ENCODE data around the gene EEFSEC. TPM values are rescaled to one million over a fixed set of nuclear protein-coding genes. Genes with fewer than 3 reads are reported as not detected.

Gene EEFSEC
- total RNA-seq, 1 donor from 2014 or later: 0.92 TPM

DNA sequence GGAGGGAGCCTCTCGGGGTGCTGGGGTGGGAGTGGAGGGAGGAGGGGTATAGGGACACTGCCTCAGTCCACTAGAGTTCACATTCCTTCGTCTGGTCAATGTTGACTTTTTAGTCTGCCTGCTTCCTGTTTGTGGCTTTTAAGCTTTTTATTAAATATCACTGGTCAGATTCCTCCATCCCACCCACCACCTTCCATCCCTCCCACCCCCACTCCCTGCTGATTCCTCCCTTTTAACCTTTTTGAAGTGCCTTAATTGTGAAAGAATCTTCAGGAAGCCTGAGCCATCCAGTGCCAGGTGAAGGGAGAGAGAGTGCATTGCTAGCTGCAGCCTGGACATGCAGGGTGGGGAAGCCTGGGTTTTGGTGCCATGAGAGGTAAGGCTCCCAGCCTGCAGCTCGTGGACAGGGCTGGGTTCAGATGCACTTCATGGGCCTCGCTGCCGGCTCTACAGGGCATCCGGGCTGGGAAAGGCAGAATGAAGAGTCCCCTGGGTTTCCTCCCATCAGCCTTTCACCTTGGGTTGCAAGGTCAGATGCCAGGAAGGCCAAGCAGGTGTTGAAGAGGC, 207.5 kb downstream of the EEFSEC start:
- H3K36me3 ChIP-seq: no peaks in the 10 kb centered on the region
- H2AFZ ChIP-seq (replicated peaks): no peak overlapping the region
- H3K27me3 ChIP-seq: no peaks in the 10 kb centered on the region
- H3K4me1 Mint-ChIP-seq: peaks cover 16% of the 10 kb centered on the region
- no peak overlapping the region for H3K4me3 ChIP-seq
- H3K27ac Mint-ChIP-seq: no peak overlapping the region
- no peaks in the 10 kb centered on the region for H3F3A ChIP-seq (ENCODE audit: low read depth)
- no peak overlapping the region for H3K4me2 ChIP-seq
- H3K79me2 ChIP-seq (ENCODE audit: low read depth): no peaks in the 10 kb centered on the region
- H4K20me1 ChIP-seq (ENCODE audit: low read depth): no peaks in the 10 kb centered on the region
- H3K4me1 ChIP-seq: peaks cover 11% of the 10 kb centered on the region
- peaks cover 4% of the 10 kb centered on the region for H3K27me3 Mint-ChIP-seq (ENCODE audit: insufficient read depth, low read depth)
- H3K9ac ChIP-seq: no peak overlapping the region
- TF ChIP-seq EZH2phosphoT487 (IDR thresholded peaks at IDR 0.05): no peak
- TF ChIP-seq, protein P1, sequence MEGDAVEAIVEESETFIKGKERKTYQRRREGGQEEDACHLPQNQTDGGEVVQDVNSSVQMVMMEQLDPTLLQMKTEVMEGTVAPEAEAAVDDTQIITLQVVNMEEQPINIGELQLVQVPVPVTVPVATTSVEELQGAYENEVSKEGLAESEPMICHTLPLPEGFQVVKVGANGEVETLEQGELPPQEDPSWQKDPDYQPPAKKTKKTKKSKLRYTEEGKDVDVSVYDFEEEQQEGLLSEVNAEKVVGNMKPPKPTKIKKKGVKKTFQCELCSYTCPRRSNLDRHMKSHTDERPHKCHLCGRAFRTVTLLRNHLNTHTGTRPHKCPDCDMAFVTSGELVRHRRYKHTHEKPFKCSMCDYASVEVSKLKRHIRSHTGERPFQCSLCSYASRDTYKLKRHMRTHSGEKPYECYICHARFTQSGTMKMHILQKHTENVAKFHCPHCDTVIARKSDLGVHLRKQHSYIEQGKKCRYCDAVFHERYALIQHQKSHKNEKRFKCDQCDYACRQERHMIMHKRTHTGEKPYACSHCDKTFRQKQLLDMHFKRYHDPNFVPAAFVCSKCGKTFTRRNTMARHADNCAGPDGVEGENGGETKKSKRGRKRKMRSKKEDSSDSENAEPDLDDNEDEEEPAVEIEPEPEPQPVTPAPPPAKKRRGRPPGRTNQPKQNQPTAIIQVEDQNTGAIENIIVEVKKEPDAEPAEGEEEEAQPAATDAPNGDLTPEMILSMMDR (IDR thresholded peaks at IDR 0.05): no peak
- H3K4me3 Mint-ChIP-seq: no peak overlapping the region
- DNase-seq (ENCODE audit: low spot score): no peak
- H3K27ac ChIP-seq: no peak overlapping the region
- no peaks in the 10 kb centered on the region for H3K36me3 Mint-ChIP-seq
- no peaks in the 10 kb centered on the region for H3K9me3 ChIP-seq (ENCODE audit: low read depth)
- no peaks in the 10 kb centered on the region for H3K9me3 Mint-ChIP-seq

- Histone ChIP-seq H3K4me1 (peaks cover 11% of the 10 kb centered on the region), H4K20me1 (ENCODE audit: low read depth) (no peaks in the 10 kb centered on the region), H3K9me3 (ENCODE audit: low read depth) (no peaks in the 10 kb centered on the region), H3K4me3 (no peak overlapping the region), H3F3A (ENCODE audit: low read depth) (no peaks in the 10 kb centered on the region), H3K9ac (no peak overlapping the region), H3K36me3 (no peaks in the 10 kb centered on the region), H2AFZ (replicated peaks) (no peak overlapping the region), H3K4me2 (no peak overlapping the region), H3K79me2 (ENCODE audit: low read depth) (no peaks in the 10 kb centered on the region), H3K27ac (no peak overlapping the region), H3K27me3 (no peaks in the 10 kb centered on the region)
- H3K4me3 Mint-ChIP-seq: no peak overlapping the region
- no peak overlapping the region for H3K27ac Mint-ChIP-seq
- H3K4me1 Mint-ChIP-seq: peaks cover 9% of the 10 kb centered on the region
- DNase-seq (ENCODE audit: low spot score): no peak
- TF ChIP-seq, protein P1 (IDR thresholded peaks at IDR 0.05): no peak
- TF ChIP-seq EZH2 (IDR thresholded peaks at IDR 0.05) (no peak), EZH2phosphoT487 (IDR thresholded peaks at IDR 0.05) (no peak)
- no peaks in the 10 kb centered on the region for H3K9me3 Mint-ChIP-seq
- peaks cover 8% of the 10 kb centered on the region for H3K27me3 Mint-ChIP-seq (ENCODE audit: insufficient read depth, low read depth)
- peaks cover 3% of the 10 kb centered on the region for H3K36me3 Mint-ChIP-seq
These were observed 209.0 kb downstream of the EEFSEC start for GRCh38 chr3:128362026-128362965.

GRCh38 chr3:128364291-128364690, 211.0 kb downstream of the EEFSEC start:
- no peak for DNase-seq (ENCODE audit: low spot score)
- H2AFZ ChIP-seq (replicated peaks): no peak overlapping the region
- Mint-ChIP-seq H3K27ac (peak overlapping the region; percentile 91), H3K4me1 (peaks cover 9% of the 10 kb centered on the region), H3K9me3 (no peaks in the 10 kb centered on the region), H3K27me3 (ENCODE audit: insufficient read depth, low read depth) (peaks cover 7% of the 10 kb centered on the region), H3K4me3 (no peak overlapping the region), H3K36me3 (peaks cover 3% of the 10 kb centered on the region)
- no peaks in the 10 kb centered on the region for H3F3A ChIP-seq (ENCODE audit: low read depth)
- no peaks in the 10 kb centered on the region for H4K20me1 ChIP-seq (ENCODE audit: low read depth)
- H3K4me2 ChIP-seq: no peak overlapping the region
- no peaks in the 10 kb centered on the region for H3K36me3 ChIP-seq
- H3K4me1 ChIP-seq: peaks cover 11% of the 10 kb centered on the region
- H3K27ac ChIP-seq: no peak overlapping the region
- no peak overlapping the region for H3K4me3 ChIP-seq
- H3K9ac ChIP-seq: no peak overlapping the region
- no peaks in the 10 kb centered on the region for H3K27me3 ChIP-seq
- no peaks in the 10 kb centered on the region for H3K79me2 ChIP-seq (ENCODE audit: low read depth)
- H3K9me3 ChIP-seq (ENCODE audit: low read depth): no peaks in the 10 kb centered on the region
- no peak for TF ChIP-seq EZH2 (IDR thresholded peaks at IDR 0.05)
- TF ChIP-seq, protein P1 (IDR thresholded peaks at IDR 0.05): no peak
- TF ChIP-seq EZH2phosphoT487 (IDR thresholded peaks at IDR 0.05): no peak
